HepG2 (cell line): ENCODE data around the gene TK1. TPM values are rescaled to one million over a fixed set of nuclear protein-coding genes. Genes with fewer than 3 reads are reported as not detected.

Experiments used
- BHLHE40 ChIP-seq: IDR thresholded peaks from 2 replicates; pipeline ENCODE4 v1.6.1; 2011; ENCODE audit warnings: low read length, improper control_type of control experiment
- CHD4 ChIP-seq: fragments of 200-600 bp; sonication (generic); IDR thresholded peaks from 2 replicates; pipeline ENCODE4 v1.7.0; 2017; ENCODE audit warnings: mild to moderate bottlenecking, low read length, borderline replicate concordance
- CREB1 ChIP-seq, 2 experiments: fragments of 450-650 bp in 1 of 2; IDR thresholded peaks; 2 replicates each; pipeline ENCODE4 v1.6.1; 2016 to 2017; ENCODE audit warnings: control low read depth in 1 of 2, mild to moderate bottlenecking in 1 of 2, missing compliant biosample characterization in 1 of 2, missing genetic modification characterization in 1 of 2
- FOXM1 ChIP-seq: sonication (generic); formaldehyde crosslinking; IDR thresholded peaks from 2 replicates; pipeline ENCODE4 v1.5.0; 2020; ENCODE audit warnings: missing genetic modification reagents
- HHEX ChIP-seq: IDR thresholded peaks from 2 replicates; pipeline ENCODE4 v1.6.1; 2016; ENCODE audit warnings: control low read depth
- KLF16 ChIP-seq, 2 experiments: sonication (generic) in 1 of 2; formaldehyde crosslinking in 1 of 2; IDR thresholded peaks; 2 replicates each; pipeline versions ENCODE4 v1.6.1 to v1.8.0; 2016 to 2023; ENCODE audit warnings: missing genetic modification reagents in 2 of 2, missing compliant biosample characterization in 1 of 2
- NCOA2 ChIP-seq: sonication (generic); formaldehyde crosslinking; IDR thresholded peaks from 2 replicates; pipeline ENCODE4 v1.8.0; 2022; ENCODE audit warnings: inconsistent platforms
- RBM39 ChIP-seq: fragments of 200-400 bp; formaldehyde crosslinking; IDR thresholded peaks from one replicate; pipeline ENCODE4 v1.6.1; 2018; ENCODE audit warnings: antibody characterized with exemption, mild to moderate bottlenecking, low read depth, low read length; ENCODE audit not compliant: poor library complexity, severe bottlenecking
- SP140L ChIP-seq: sonication (generic); formaldehyde crosslinking; IDR thresholded peaks from 2 replicates; pipeline ENCODE4 v1.4.0; 2020; ENCODE audit warnings: missing genetic modification reagents, borderline replicate concordance
- STAT5B ChIP-seq: sonication (generic); formaldehyde crosslinking; IDR thresholded peaks from 2 replicates; pipeline ENCODE4 v1.4.0; 2020; ENCODE audit warnings: missing genetic modification reagents
- TP53 ChIP-seq: sonication (generic); formaldehyde crosslinking; conservative IDR thresholded peaks from 2 replicates; pipeline ENCODE4 v1.4.0; 2020; ENCODE audit warnings: missing genetic modification reagents
- U2AF1 ChIP-seq: fragments of 200-400 bp; formaldehyde crosslinking; optimal IDR thresholded peaks from 2 replicates; pipeline ENCODE3; 2017; ENCODE audit warnings: mild to moderate bottlenecking, low read depth, low read length
- YY1 ChIP-seq: IDR thresholded peaks from 2 replicates; pipeline ENCODE4 v1.6.1; 2011; ENCODE audit warnings: low read length, low read depth, moderate library complexity, mild to moderate bottlenecking; ENCODE audit not compliant: insufficient read depth, insufficient replicate concordance
- ZBTB3 ChIP-seq: sonication (generic); formaldehyde crosslinking; IDR thresholded peaks from 2 replicates; pipeline ENCODE4 v1.4.0; 2020; ENCODE audit warnings: low read depth, mild to moderate bottlenecking, moderate library complexity, missing genetic modification reagents, borderline replicate concordance
- ZNF225 ChIP-seq: sonication (generic); formaldehyde crosslinking; IDR thresholded peaks from 2 replicates; pipeline ENCODE4 v1.4.0; 2020; ENCODE audit warnings: mild to moderate bottlenecking, missing genetic modification reagents
- ZNF562 ChIP-seq: sonication (generic); formaldehyde crosslinking; IDR thresholded peaks from 2 replicates; pipeline ENCODE4 v1.8.0; 2022; ENCODE audit warnings: missing genetic modification reagents, borderline replicate concordance
- ZNF580 ChIP-seq: IDR thresholded peaks from 2 replicates; pipeline ENCODE4 v1.6.1; 2016; ENCODE audit warnings: low read depth, borderline replicate concordance
- ZNF619 ChIP-seq: sonication (generic); formaldehyde crosslinking; IDR thresholded peaks from 2 replicates; pipeline ENCODE4 v1.4.0; 2020; ENCODE audit warnings: mild to moderate bottlenecking, missing genetic modification reagents
- ZNF703 ChIP-seq: sonication (generic); formaldehyde crosslinking; IDR thresholded peaks from 2 replicates; pipeline ENCODE4 v1.5.1; 2020; ENCODE audit warnings: missing genetic modification reagents, mild to moderate bottlenecking, moderate library complexity, borderline replicate concordance
- ZNF782 ChIP-seq: sonication (generic); formaldehyde crosslinking; IDR thresholded peaks from 2 replicates; pipeline ENCODE4 v1.4.0; 2020; ENCODE audit warnings: missing genetic modification reagents, mild to moderate bottlenecking, borderline replicate concordance
- ZNF816 ChIP-seq: sonication (generic); formaldehyde crosslinking; IDR thresholded peaks from 2 replicates; pipeline ENCODE4 v1.8.0; 2022; ENCODE audit warnings: missing genetic modification reagents, mild to moderate bottlenecking, borderline replicate concordance
- polyA plus RNA-seq, 8 experiments: library from polyadenylated mRNA; depleted of rRNA in 3 of 8; stranded (reverse) in 7 of 8; unstranded in 1 of 8; fragments of >200 nt; fragmentation: Illumina TruSeq in 4 of 8; extraction: Trizol in 4 of 8; gene quantifications; 2 replicates each; pipeline versions ENCODE4 v1.2.1 to v1.2.3, GENCODE V29; 2011 to 2016; ENCODE audit warnings: low read depth in 4 of 8, missing spikeins in 1 of 8, mixed read lengths in 1 of 8; ENCODE audit not compliant: insufficient read depth in 1 of 8
- total RNA-seq, 5 experiments: library from RNA; depleted of rRNA; stranded (reverse); fragments of >200 nt; fragmentation: Illumina TruSeq; extraction: Trizol; gene quantifications; 2 replicates each; pipeline ENCODE4 v1.2.3, GENCODE V29; 2016; ENCODE audit warnings: low read depth in 1 of 5
- TF ChIP-seq, protein P1 (sequence below): sonication (generic); formaldehyde crosslinking; IDR thresholded peaks from 2 replicates; pipeline ENCODE4 v1.4.0; 2020; ENCODE audit warnings: missing genetic modification reagents
- TF ChIP-seq, protein P2 (sequence below): sonication (generic); formaldehyde crosslinking; IDR thresholded peaks from 2 replicates; pipeline ENCODE4 v1.8.0; 2022; ENCODE audit warnings: mild to moderate bottlenecking, missing genetic modification reagents, moderate library complexity
- TF ChIP-seq, protein P3 (sequence below): sonication (generic); formaldehyde crosslinking; IDR thresholded peaks from 2 replicates; pipeline ENCODE4 v1.5.0; 2020; ENCODE audit warnings: missing genetic modification reagents, mild to moderate bottlenecking, borderline replicate concordance

TK1 gene
- total and polyA plus RNA-seq, 2 of the 13 experiments (the other 11 are each of a cell fraction or from before 2014, with no cell fraction given) = 45.0 to 96.0 TPM

DNA sequence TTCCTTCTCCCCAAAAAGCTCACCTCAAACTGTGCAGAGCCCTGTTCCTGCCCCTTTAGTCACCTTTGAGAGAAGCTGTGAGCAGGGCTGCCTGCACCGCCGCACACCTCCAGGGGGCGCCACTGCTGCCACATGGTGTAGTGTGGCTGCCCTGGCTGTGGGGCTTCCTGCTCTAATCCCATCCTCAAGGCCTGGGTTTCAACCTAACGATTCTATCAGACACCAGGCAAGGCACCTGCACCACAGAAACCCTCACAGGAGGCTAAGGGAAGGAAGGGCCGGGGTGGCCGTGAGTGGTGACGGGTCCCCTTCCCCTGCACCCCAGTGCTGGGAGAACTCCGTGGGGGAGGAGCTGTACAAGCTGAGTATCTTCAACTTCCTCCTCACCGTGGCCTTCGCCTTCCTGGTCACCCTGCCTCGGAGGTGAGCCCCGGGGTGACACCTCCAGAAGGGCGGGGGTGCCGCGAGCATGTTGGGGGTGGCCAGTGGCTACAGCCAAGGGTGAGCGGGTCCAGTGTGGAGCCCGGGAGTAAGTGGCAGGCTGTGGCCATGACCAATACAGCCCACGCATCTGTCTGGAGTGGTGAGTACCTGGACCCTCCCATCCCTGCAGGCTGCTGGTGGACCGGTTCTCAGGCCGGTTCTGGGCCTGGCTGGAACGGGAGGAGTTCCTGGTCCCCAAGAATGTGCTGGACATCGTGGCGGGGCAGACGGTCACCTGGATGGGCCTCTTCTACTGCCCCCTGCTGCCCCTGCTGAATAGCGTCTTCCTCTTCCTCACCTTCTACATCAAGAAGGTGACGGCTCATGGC is 49.3 kb downstream of the TK1 start (continued):
- no peak for TF ChIP-seq YY1
- TF ChIP-seq ZNF225 (CRISPR knock-in tag) = peak; percentile 30; the same call in 1 of the 2 replicates
- no peak for TF ChIP-seq BHLHE40
- no peak for TF ChIP-seq STAT5B
- TF ChIP-seq HHEX (CRISPR knock-in tag) = no peak
- TF ChIP-seq, protein P1, sequence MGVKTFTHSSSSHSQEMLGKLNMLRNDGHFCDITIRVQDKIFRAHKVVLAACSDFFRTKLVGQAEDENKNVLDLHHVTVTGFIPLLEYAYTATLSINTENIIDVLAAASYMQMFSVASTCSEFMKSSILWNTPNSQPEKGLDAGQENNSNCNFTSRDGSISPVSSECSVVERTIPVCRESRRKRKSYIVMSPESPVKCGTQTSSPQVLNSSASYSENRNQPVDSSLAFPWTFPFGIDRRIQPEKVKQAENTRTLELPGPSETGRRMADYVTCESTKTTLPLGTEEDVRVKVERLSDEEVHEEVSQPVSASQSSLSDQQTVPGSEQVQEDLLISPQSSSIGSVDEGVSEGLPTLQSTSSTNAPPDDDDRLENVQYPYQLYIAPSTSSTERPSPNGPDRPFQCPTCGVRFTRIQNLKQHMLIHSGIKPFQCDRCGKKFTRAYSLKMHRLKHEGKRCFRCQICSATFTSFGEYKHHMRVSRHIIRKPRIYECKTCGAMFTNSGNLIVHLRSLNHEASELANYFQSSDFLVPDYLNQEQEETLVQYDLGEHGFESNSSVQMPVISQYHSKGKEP (CRISPR knock-in tag) = no peak
- TF ChIP-seq ZNF782 = 0 out of 2 replicates have a peak, but pooled peaks have one; percentile 35
- TF ChIP-seq, protein P2, sequence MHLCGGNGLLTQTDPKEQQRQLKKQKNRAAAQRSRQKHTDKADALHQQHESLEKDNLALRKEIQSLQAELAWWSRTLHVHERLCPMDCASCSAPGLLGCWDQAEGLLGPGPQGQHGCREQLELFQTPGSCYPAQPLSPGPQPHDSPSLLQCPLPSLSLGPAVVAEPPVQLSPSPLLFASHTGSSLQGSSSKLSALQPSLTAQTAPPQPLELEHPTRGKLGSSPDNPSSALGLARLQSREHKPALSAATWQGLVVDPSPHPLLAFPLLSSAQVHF (CRISPR knock-in tag) = peak; percentile 59; the same call in 1 of the 2 replicates
- TF ChIP-seq ZNF562 (CRISPR knock-in tag) = no peak
- no peak for TF ChIP-seq ZBTB3 (CRISPR knock-in tag)
- peak; percentile 84; the same call in 1 of the 2 replicates for TF ChIP-seq ZNF816 (CRISPR knock-in tag)
- no peak for TF ChIP-seq TP53 (CRISPR knock-in tag)
- no peak for TF ChIP-seq U2AF1
- no peak for TF ChIP-seq SP140L (CRISPR knock-in tag)
- TF ChIP-seq, protein P3, sequence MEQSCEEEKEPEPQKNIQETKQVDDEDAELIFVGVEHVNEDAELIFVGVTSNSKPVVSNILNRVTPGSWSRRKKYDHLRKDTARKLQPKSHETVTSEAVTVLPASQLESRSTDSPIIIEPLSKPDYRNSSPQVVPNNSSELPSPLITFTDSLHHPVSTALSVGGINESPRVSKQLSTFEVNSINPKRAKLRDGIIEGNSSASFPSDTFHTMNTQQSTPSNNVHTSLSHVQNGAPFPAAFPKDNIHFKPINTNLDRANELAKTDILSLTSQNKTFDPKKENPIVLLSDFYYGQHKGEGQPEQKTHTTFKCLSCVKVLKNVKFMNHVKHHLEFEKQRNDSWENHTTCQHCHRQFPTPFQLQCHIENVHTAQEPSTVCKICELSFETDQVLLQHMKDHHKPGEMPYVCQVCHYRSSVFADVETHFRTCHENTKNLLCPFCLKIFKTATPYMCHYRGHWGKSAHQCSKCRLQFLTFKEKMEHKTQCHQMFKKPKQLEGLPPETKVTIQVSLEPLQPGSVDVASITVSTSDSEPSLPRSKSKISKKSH (CRISPR knock-in tag) = peak; percentile 18; the same call in 1 of the 2 replicates
- peak; percentile 28 for TF ChIP-seq RBM39
- TF ChIP-seq KLF16 (CRISPR knock-in tag; IDR thresholded peaks at IDR 0.05) = peak in 1 of 2 experiments; percentile 32; a peak in 1 of 4 replicates
- TF ChIP-seq FOXM1 = no peak
- no peak for TF ChIP-seq ZNF703 (CRISPR knock-in tag)
- no peak for TF ChIP-seq NCOA2
- TF ChIP-seq ZNF580 (CRISPR knock-in tag) = no peak
- no peak for TF ChIP-seq CREB1 (IDR thresholded peaks at IDR 0.05)
- no peak for TF ChIP-seq CREB1 (CRISPR knock-in tag; IDR thresholded peaks at IDR 0.05)
- peak; percentile 71; the same call in 1 of the 2 replicates for TF ChIP-seq ZNF619 (CRISPR knock-in tag)
- TF ChIP-seq CHD4 = peak; percentile 90
